ENCODE measurements around the gene KRT84. TPM values are rescaled to one million over a fixed set of nuclear protein-coding genes. Genes with fewer than 3 reads are reported as not detected.

The KRT84 gene
- total RNA-seq, 2 experiments from 2014 or later, result not detected

- Mint-ChIP-seq H3K4me3 (no peak overlapping the region), H3K27me3 (peaks cover 5% of the 10 kb centered on the region), H3K4me1 (ENCODE audit: low read depth) (peaks cover 6% of the 10 kb centered on the region), H3K36me3 (ENCODE audit: low read depth) (no peaks in the 10 kb centered on the region), H3K9me3 (no peaks in the 10 kb centered on the region), H3K27ac (no peak overlapping the region)
- ChIA-PET POLR2A (no interaction called here), CTCF (interaction anchor here (1.2 kb wide), 1 partner anchor 62 kb away, joined by 3 read pairs; no protein-coding TSS in a partner anchor)
- intact Hi-C loops (cut with micrococcal nuclease), result no loop called here
- TF ChIP-seq CTCF (IDR thresholded peaks at IDR 0.05), result no peak
- DNase-seq (no peak), ATAC-seq (no peak)
Measured at GRCh38 chr12:52423661-52424500, 38.4 kb upstream of the KRT84 start.

- DNase-seq, result no peak
- Mint-ChIP-seq H3K4me3 (no peak overlapping the region), H3K27ac (no peak overlapping the region), H3K4me1 (ENCODE audit: low read depth) (peaks cover 6% of the 10 kb centered on the region), H3K36me3 (ENCODE audit: low read depth) (no peaks in the 10 kb centered on the region), H3K9me3 (no peaks in the 10 kb centered on the region), H3K27me3 (peaks cover 5% of the 10 kb centered on the region)
- no peak for TF ChIP-seq CTCF (IDR thresholded peaks at IDR 0.05)
- ATAC-seq, result no peak
- CTCF ChIA-PET, result interaction anchor here (1.2 kb wide), 1 partner anchor 61 kb away, joined by 3 read pairs; no protein-coding TSS in a partner anchor
- intact Hi-C loops (cut with micrococcal nuclease), result no loop called here
- POLR2A ChIA-PET, result no interaction called here
Measured at GRCh38 chr12:52423035-52423434, 37.6 kb upstream of the KRT84 start.

- POLR2A ChIA-PET, result no interaction called here
- Mint-ChIP-seq H3K4me1 (ENCODE audit: low read depth) (peaks cover 6% of the 10 kb centered on the region), H3K36me3 (ENCODE audit: low read depth) (no peaks in the 10 kb centered on the region), H3K4me3 (no peak overlapping the region), H3K27me3 (peaks cover 8% of the 10 kb centered on the region), H3K9me3 (no peaks in the 10 kb centered on the region), H3K27ac (no peak overlapping the region)
- ATAC-seq (no peak), DNase-seq (no peak)
- TF ChIP-seq CTCF (IDR thresholded peaks at IDR 0.05), result no peak
- CTCF ChIA-PET, result no interaction called here
- intact Hi-C loops (cut with micrococcal nuclease), result no loop called here
Measured at GRCh38 chr12:52419656-52420055, 34.2 kb upstream of the KRT84 start.

DNA sequence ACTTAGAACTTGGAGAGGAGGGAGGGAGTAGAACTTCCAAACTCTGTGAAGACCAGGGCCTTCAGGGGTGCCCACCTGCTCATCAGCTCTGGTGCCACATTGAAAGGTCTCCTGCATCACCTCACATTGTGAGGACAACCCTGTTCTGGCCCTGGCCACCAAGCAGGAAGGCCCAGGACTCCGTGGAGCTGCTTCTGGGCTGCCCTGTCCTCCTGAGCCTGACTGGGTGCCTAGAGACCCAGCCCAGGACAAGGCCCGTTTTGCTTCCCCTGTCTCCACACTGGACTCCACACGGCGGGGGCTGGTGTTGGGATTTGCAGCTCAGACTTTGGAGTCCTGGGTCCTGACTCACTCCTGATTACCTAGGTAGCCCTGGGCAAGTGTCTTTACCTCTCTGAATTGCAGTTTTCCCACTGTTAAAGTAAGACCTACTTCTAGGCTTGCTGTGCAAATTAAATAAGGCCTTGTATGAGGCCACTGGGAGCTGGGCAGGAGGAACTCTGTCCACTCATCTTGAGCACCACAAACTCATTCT is 33.2 kb upstream of the KRT84 start:
- intact Hi-C loops (cut with micrococcal nuclease), result no loop called here
- no peaks in the 10 kb centered on the region for H3K9me3 Mint-ChIP-seq
- ATAC-seq, result no peak
- H3K27ac Mint-ChIP-seq, result no peak overlapping the region
- DNase-seq, result no peak
- no peak overlapping the region for H3K4me3 Mint-ChIP-seq
- ChIA-PET POLR2A (no interaction called here), CTCF (interaction anchor here (0.6 kb wide), 1 partner anchor 94 kb away, joined by 3 read pairs; no protein-coding TSS in a partner anchor)
- TF ChIP-seq CTCF (IDR thresholded peaks at IDR 0.05), result no peak
- H3K36me3 Mint-ChIP-seq (ENCODE audit: low read depth), result no peaks in the 10 kb centered on the region
- peaks cover 8% of the 10 kb centered on the region for H3K27me3 Mint-ChIP-seq
- H3K4me1 Mint-ChIP-seq (ENCODE audit: low read depth), result peaks cover 6% of the 10 kb centered on the region

DNA sequence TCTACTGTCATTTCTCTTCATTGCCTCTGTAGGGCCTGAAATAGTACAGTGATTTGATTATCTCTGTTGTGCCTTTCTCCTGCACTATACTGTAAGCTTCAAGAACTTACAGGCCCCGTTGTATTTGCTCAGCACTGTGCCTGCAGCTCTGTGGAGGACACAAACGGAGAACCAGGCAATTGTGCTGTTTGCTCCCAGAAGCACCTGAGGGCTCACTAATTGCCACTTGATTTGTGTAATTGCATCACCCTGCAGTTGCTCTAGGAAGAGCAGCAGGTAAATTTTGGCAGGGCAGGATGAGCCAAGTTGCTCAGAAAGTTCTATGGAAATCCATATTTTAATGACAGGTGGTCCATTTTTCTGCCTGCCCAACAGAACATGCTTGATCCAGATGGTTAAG is 32.3 kb upstream of the KRT84 start:
- no peak for ATAC-seq
- intact Hi-C loops (cut with micrococcal nuclease), result no loop called here
- H3K4me3 Mint-ChIP-seq, result no peak overlapping the region

More for the DNA sequence above, 32.3 kb upstream of the KRT84 start:
- ChIA-PET CTCF (no interaction called here), POLR2A (no interaction called here)
- TF ChIP-seq CTCF (IDR thresholded peaks at IDR 0.05), result no peak
- H3K36me3 Mint-ChIP-seq (ENCODE audit: low read depth), result no peaks in the 10 kb centered on the region
- DNase-seq, result no peak
- H3K27ac Mint-ChIP-seq, result no peak overlapping the region
- H3K9me3 Mint-ChIP-seq, result no peaks in the 10 kb centered on the region
- peaks cover 6% of the 10 kb centered on the region for H3K4me1 Mint-ChIP-seq (ENCODE audit: low read depth)
- H3K27me3 Mint-ChIP-seq, result peaks cover 6% of the 10 kb centered on the region

All from activated CD8-positive, alpha-beta T cell treated with anti-CD3 and anti-CD28 coated beads for 36 hours (primary cell).